Thymus (tissue), 14 donors: ENCODE measurements around the gene PLEKHB2. TPM values are rescaled to one million over a fixed set of nuclear protein-coding genes. Genes with fewer than 3 reads are reported as not detected.

Experiments used
- DNase-seq, 9 donors: peaks; one replicate each; pipeline ENCODE4 v3.0.0-alpha.2; 2013; ENCODE audit warnings: low spot score in 9 of 9, low read depth in 6 of 9, missing footprints in 1 of 9
- H3K27ac ChIP-seq, 2 donors: one replicate each; pipeline ENCODE4 v1.5.1; 2013; ENCODE audit warnings: control low read depth in 1 of 2, low read depth in 1 of 2, low read length in 1 of 2, mild to moderate bottlenecking in 1 of 2, moderate library complexity in 1 of 2
- H3K27me3 ChIP-seq, 2 donors: one replicate each; pipeline ENCODE4 v1.5.1; 2013; ENCODE audit warnings: low read length in 1 of 2; ENCODE audit not compliant: control insufficient read depth in 2 of 2, insufficient read depth in 1 of 2
- H3K36me3 ChIP-seq, 2 donors: one replicate each; pipeline ENCODE4 v1.5.1; 2013; ENCODE audit warnings: low read length in 1 of 2, mild to moderate bottlenecking in 1 of 2, moderate library complexity in 1 of 2; ENCODE audit not compliant: control insufficient read depth in 2 of 2, insufficient read depth in 2 of 2
- H3K4me1 ChIP-seq, 2 donors: one replicate each; pipeline ENCODE4 v1.5.1; 2013; ENCODE audit warnings: low read length in 2 of 2; ENCODE audit not compliant: control insufficient read depth in 2 of 2, insufficient read depth in 2 of 2
- H3K4me3 ChIP-seq, 2 donors: one replicate each; pipeline ENCODE4 v1.5.1; 2013; ENCODE audit warnings: low read length in 2 of 2, control low read depth in 1 of 2, mild to moderate bottlenecking in 1 of 2
- H3K9me3 ChIP-seq, 2 donors: one replicate each; pipeline ENCODE4 v1.5.1; 2013; ENCODE audit warnings: low read length in 1 of 2, mild to moderate bottlenecking in 1 of 2; ENCODE audit not compliant: control insufficient read depth in 2 of 2, insufficient read depth in 1 of 2
- WGBS: extraction: QIAGEN DNeasy Blood & Tissue Kit; methylation state at CpG from one replicate; pipeline ENCODE4 v1.1.7; 2013; 5-methylcytosine and 5-hydroxymethylcytosine counted together
- long read RNA-seq, 10 donors: transcript quantifications; one replicate each; lab custom pipeline, GENCODE V29; 2026
- polyA plus RNA-seq: library from polyadenylated mRNA; stranded (reverse); fragments of 200-250 nt; gene quantifications from one replicate; pipeline ENCODE4 v1.2.3, GENCODE V29; 2013
- total RNA-seq: library from RNA; stranded (reverse); fragments of 120-200 nt; gene quantifications from one replicate; pipeline ENCODE4 v1.2.4, GENCODE V29; 2013
- donor health status: healthy.

Gene PLEKHB2, protein sequence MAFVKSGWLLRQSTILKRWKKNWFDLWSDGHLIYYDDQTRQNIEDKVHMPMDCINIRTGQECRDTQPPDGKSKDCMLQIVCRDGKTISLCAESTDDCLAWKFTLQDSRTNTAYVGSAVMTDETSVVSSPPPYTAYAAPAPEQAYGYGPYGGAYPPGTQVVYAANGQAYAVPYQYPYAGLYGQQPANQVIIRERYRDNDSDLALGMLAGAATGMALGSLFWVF
- total RNA-seq (41.8 TPM), polyA plus RNA-seq (32.7 TPM)
- long read RNA-seq, donor 1 = 0 reads
- long read RNA-seq, donor 2, full-length matches to known transcripts = 5 of 28 reads
- long read RNA-seq, donor 2, partial matches to known transcripts = 0 of 28 reads
- long read RNA-seq, donor 2, other reads (novel, unspliced or antisense) = 23 of 28 reads
- long read RNA-seq, donor 3, full-length matches to known transcripts = 5 of 16 reads
- long read RNA-seq, donor 3, partial matches to known transcripts = 0 of 16 reads
- long read RNA-seq, donor 3, other reads (novel, unspliced or antisense) = 11 of 16 reads
- long read RNA-seq, donor 4, full-length matches to known transcripts = 3 of 3 reads
- long read RNA-seq, donor 4, partial matches to known transcripts = 0 of 3 reads
- long read RNA-seq, donor 4, other reads (novel, unspliced or antisense) = 0 of 3 reads
- long read RNA-seq, donor 5, full-length matches to known transcripts = 8 of 26 reads
- long read RNA-seq, donor 5, partial matches to known transcripts = 0 of 26 reads
- long read RNA-seq, donor 5, other reads (novel, unspliced or antisense) = 18 of 26 reads
- long read RNA-seq, donor 6, full-length matches to known transcripts = 8 of 19 reads
- long read RNA-seq, donor 6, partial matches to known transcripts = 0 of 19 reads
- long read RNA-seq, donor 6, other reads (novel, unspliced or antisense) = 11 of 19 reads
- long read RNA-seq, donor 7, full-length matches to known transcripts = 5 of 13 reads
- long read RNA-seq, donor 7, partial matches to known transcripts = 0 of 13 reads
- long read RNA-seq, donor 7, other reads (novel, unspliced or antisense) = 8 of 13 reads
- long read RNA-seq, donor 8, full-length matches to known transcripts = 1 of 8 reads
- long read RNA-seq, donor 8, partial matches to known transcripts = 0 of 8 reads
- long read RNA-seq, donor 8, other reads (novel, unspliced or antisense) = 7 of 8 reads
- long read RNA-seq, donor 9, full-length matches to known transcripts = 7 of 7 reads
- long read RNA-seq, donor 9, partial matches to known transcripts = 0 of 7 reads
- long read RNA-seq, donor 9, other reads (novel, unspliced or antisense) = 0 of 7 reads
- long read RNA-seq, donor 10, full-length matches to known transcripts = 3 of 8 reads
- long read RNA-seq, donor 10, partial matches to known transcripts = 0 of 8 reads
- long read RNA-seq, donor 10, other reads (novel, unspliced or antisense) = 5 of 8 reads

DNA sequence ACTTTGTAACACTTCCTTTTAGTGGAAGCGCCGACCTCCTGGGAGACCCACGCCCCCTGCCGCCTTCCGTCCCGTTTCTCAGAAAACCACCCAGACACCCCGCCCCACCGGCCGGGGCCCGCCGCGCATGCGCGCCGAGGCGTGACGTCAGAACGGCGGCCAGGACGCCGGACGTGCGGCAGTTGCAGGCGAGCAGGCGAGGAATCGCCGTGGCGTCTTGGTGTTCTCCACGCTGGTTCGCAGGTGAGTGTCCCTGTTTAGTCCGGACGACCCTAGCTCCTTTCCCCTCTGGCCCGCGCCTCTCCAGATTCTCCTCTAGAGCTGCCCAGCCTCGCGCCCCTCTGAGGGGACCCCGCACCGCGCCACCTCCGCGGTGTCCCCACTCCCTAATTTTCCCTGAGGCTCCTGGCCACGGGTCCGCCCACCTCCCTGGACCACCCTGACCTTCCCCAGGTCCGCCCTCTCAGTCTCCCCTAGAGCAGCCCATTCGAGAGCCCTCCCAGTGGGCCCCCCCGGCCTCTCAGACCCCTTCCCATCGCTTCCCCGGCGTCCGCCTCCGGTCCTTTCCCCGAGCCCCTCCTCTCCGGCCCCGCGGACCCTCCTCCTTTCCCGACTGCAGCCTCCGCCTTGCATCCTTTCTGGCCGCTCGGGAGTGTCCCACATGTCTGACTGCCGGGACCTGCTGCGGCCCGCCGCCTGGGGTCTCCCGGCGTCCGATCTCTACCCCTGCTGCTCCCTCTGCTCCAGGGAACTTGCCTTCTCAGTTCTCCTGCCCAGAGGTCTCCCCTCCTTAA, at the start of gene PLEKHB2:
Gene PLEKHB2, plus strand, starts transcription at position 181 of the 794 bp plus-strand sequence. CDS start 15,606 bp downstream, outside the sequence.
- H3K4me1 ChIP-seq = peaks cover 16 to 22% of the 10 kb centered on the region in 2 donors

DNA sequence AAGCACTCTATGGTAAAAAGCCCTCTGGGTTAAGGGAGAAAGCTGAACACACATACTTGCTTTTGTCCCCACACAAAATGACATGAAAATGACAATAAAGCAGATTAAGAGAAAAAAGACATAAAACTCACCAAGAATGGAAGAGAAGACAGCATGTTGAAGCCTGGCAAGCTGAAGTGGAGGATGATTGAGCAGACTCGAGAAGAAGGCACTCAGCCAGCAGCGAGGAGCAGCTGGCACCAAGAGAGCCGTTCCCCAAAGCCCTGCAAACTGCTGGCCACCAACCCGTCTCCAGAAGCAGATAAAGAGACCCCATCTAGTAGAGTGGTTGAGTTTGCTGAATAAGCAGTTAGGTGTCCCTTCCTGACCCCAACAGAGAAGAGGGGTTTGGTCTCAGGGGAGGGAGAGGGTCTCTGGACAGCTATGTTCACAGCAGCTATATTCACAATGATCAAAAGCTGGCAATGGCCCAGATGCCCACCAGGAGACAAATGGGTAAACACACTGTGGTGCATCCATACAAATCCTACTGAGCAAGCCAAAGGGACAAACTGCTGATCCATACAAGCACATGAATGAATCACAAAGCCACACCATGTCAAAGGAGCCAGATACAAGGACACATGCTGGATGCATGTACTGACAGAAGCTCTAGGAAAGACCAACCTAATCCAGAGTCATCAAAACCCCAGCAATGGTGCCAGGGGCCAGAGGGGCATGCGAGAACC, 48.8 kb upstream of the PLEKHB2 start:
- no peaks in the 10 kb centered on the region for H3K9me3 ChIP-seq
- 92% methylated on average over 5 of the region's 5 CpGs for WGBS
- peaks cover 67 to 75% of the 10 kb centered on the region in 2 donors for H3K36me3 ChIP-seq
- no peak overlapping the region for H3K4me3 ChIP-seq
- peaks cover 0 to 4% of the 10 kb centered on the region in 2 donors for H3K4me1 ChIP-seq
- no peaks in the 10 kb centered on the region for H3K27me3 ChIP-seq
- H3K27ac ChIP-seq = no peak overlapping the region
- DNase-seq = no peak

More for the DNA sequence above, at the start of gene PLEKHB2:
- Histone ChIP-seq H3K36me3 (peaks cover 2 to 3% of the 10 kb centered on the region in 2 donors), H3K27ac (peak within 1 kb of the TSS; percentile 87 to 91), H3K27me3 (no peaks in the 10 kb centered on the region), H3K4me3 (peak within 1 kb of the TSS; percentile 86 to 99), H3K9me3 (no peaks in the 10 kb centered on the region)
- DNase-seq = peak; percentile 73 to 95 (median 88)
- under 1% methylated on average over 66 of the region's 66 CpGs for WGBS

DNA sequence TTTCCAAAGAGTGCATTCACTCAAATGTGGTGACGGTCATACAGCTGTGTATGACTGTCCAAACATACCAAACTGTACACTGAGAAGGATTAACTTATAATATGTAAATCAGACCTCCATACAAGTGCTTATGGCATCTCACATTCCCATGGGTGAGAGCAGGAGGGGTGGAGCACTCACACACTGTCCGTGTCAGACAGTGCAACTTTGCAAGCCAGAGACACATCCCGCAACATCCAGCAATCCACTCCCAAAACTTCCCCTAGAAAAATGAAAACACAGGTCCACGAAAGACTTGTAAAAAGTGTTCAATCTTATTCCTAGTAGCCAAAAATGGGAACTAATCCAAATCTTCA, 48.2 kb upstream of the PLEKHB2 start:
- no peak for DNase-seq
- H3K27me3 ChIP-seq = no peaks in the 10 kb centered on the region
- H3K27ac ChIP-seq = no peak overlapping the region
- H3K4me3 ChIP-seq = no peak overlapping the region
- peaks cover 0 to 4% of the 10 kb centered on the region in 2 donors for H3K4me1 ChIP-seq
- WGBS = 96% methylated on average over 4 of the region's 4 CpGs
- H3K36me3 ChIP-seq = peaks cover 65 to 72% of the 10 kb centered on the region in 2 donors
- no peaks in the 10 kb centered on the region for H3K9me3 ChIP-seq

DNA sequence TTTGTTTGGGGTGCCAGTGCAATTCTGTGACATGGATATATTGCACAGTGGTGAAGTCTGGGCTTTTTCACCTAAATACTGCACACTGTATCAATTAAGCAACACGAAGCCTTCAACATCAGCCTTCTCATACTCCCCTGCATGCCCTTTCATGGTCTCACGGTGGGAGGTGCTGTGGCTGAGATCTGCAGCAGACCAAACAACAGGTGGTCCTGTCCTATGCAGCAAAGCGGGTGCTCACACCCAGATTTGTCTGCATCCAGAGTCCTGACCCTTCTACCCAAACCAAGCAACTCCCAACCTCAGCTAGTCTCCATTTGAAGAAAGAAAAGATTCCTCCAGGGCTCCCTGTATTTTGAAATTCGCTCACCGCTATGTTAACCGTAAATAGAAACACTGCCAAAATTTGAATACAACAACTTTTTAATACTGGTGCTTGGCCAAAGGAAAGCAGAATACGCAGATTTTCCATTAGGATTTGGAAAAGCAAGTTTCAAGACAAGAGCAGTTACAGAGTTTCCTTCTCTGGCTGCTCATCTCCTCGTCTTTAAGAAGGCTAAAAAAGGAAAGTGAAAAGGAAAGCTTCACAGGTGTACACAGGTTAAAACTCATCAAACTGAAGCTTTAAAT, 46.8 kb upstream of the PLEKHB2 start:
- H3K4me1 ChIP-seq = peaks cover 0 to 4% of the 10 kb centered on the region in 2 donors
- H3K4me3 ChIP-seq = no peak overlapping the region
- no peak overlapping the region for H3K27ac ChIP-seq
- peaks cover 0 to 1% of the 10 kb centered on the region in 2 donors for H3K9me3 ChIP-seq
- H3K36me3 ChIP-seq = peaks cover 61 to 66% of the 10 kb centered on the region in 2 donors
- no peak for DNase-seq
- H3K27me3 ChIP-seq = no peaks in the 10 kb centered on the region
- WGBS = 90% methylated on average over 8 of the region's 8 CpGs

DNA sequence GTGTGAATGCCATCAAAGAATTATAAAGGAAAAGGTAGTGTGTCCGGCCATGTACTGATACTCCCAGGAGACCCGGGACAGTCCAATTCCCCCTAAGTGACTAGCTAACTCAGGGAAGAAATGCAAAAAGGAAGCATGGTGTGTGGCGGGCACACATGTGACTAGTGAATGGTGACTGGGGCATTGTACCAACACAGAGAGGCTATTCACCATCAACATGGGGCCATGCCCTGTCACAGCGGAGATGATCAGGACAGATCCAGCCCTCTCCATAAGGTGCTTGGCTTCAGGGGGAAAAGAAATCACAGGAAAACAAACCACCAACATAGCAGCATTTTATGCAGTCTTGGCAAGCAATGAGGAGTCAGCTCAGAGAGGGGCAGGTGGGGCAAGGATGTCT, 46.2 kb upstream of the PLEKHB2 start:
- no peak overlapping the region for H3K4me3 ChIP-seq
- peaks cover 0 to 1% of the 10 kb centered on the region in 2 donors for H3K9me3 ChIP-seq
- H3K36me3 ChIP-seq = peaks cover 63% of the 10 kb centered on the region in 2 donors
- no peak overlapping the region for H3K27ac ChIP-seq
- H3K4me1 ChIP-seq = peaks cover 0 to 4% of the 10 kb centered on the region in 2 donors
- no peaks in the 10 kb centered on the region for H3K27me3 ChIP-seq
- 97% methylated on average over 4 of the region's 4 CpGs for WGBS
- no peak for DNase-seq

DNA sequence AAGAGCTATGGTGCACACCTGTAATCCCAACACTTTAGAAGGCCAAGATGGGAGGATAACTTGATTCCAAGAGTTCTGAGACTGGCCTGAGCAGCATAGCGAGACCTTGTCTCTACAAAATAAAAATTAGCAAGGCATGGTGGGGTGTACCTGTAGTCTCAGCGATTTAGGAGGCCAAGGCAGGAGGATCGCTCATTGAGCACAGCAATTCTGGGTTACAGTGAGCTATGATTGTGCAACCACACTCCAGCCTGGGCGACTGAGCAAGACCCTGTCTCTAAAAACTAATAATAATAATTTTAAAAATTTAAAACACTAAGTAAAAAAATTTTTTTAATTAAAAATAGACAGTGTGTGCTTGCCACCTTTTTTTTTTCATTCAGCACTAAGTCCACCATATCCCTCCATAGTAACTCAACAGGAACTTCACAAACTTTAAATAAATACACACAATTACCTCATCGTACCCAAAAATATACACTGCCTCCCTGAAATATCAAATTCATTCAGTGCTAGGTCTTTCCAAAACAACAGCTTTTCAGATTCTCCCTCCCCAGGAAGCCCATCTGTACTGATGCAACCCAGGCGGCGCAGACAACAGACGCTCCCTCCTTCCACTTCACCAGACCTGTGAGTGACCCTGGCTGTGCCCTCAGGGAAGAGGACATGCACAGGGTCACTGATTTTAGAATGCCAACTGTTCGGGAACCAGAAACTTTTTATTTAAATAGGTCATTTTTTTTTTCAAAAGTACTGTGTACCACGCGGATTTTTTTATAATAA, 41.4 kb upstream of the PLEKHB2 start:
- Histone ChIP-seq H3K9me3 (peaks cover 0 to 1% of the 10 kb centered on the region in 2 donors), H3K4me1 (no peaks in the 10 kb centered on the region), H3K27ac (no peak overlapping the region), H3K27me3 (no peaks in the 10 kb centered on the region), H3K4me3 (no peak overlapping the region), H3K36me3 (peaks cover 41 to 56% of the 10 kb centered on the region in 2 donors)
- 98% methylated on average over 11 of the region's 11 CpGs for WGBS
- DNase-seq = no peak
